GM12801 (cell line): Measurements from ENCODE around the gene ZNF385B.

Experiments
- CTCF ChIP-seq: IDR thresholded peaks from one replicate; pipeline ENCODE4 v1.5.1; 2011; ENCODE audit warnings: control low read depth; ENCODE audit not compliant: insufficient read length; ENCODE audit errors: extremely low read depth

The ZNF385B gene

DNA sequence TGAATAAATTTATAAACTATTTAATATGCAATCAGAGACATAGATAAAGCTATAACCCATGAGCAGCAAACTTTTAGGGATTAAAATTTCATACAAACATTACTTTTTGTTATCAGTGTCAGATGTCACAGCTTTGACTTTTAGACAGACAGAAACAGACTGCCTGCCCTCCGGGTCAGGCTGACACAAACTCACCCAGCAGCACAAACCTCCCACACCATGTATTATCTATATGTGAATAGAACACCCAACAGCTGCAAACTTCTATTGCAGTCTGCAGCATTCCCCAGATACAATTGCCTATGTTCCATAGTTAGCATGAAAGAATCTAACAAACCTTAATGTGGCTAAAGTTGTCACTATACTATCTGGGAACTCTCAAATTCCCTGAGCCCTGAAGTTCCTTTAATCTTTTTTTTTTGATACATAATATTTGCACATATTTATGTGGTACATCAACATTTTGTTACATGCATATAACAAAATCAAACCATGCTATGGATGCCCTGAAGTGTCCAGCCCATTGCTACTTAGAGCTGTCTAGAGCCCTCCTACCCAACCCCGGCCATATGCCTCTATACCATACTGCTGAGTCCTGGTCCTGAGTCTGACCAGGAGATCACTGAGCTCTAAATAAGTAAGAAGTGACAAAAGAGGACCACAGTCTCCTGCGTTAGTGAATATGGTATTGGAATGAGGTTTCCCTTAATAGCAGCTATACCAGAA, 214.4 kb downstream of the ZNF385B start:
- TF ChIP-seq CTCF, result no peak

DNA sequence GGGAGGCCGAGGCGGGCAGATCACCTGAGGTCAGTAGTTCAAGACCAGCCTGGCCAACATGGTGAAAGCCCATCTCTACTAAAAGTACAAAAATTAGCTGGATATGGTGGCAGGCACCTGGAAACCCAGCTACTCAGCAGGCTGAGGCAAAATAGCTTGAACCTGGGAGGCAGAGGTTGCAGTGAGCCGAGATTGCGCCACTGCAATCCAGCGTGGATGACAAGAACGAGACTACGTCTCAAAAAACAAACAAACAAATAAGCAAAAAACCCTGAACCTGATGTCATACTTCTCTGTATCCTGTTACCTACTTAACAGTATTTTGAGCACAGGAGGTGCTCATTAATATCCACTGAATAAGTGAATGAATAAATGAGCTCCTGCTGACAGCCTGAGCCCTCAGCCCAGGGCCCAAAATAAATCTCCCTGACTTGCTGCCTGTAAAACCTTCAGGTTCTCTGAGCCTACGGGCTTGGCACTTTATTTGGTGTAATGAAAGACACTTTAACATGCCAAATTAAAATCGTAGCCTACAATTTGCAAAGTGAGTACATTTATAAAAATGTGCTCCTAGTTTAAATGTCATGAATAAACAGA, 215.1 kb downstream of the ZNF385B start:
- no peak for TF ChIP-seq CTCF

DNA sequence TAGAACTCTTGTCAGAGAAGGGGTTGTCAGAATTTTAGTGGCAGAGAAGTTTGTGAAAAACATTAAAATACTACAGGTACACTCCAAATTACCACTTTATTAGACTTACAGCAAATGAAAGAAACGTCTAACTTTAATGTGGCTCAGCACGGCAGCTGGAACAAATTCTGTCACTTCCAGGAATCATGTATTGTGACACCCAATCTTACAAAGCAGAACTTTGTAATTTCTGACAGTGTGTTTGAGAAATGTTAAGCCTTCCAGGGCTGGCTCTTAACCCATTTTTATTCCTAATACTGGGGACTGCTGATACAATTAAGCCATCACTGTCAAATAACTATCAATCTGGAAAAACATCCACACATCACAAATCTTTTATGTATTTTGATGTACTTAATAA, 216.4 kb downstream of the ZNF385B start:
- TF ChIP-seq CTCF, result no peak

- TF ChIP-seq CTCF, result no peak
Observed at GRCh38 chr2:179642462-179642861, 218.9 kb downstream of the ZNF385B start.

- no peak for TF ChIP-seq CTCF
Observed at GRCh38 chr2:179636995-179637394, 224.4 kb downstream of the ZNF385B start.

GRCh38 chr2:179636100-179636980, 225.1 kb downstream of the ZNF385B start:
- TF ChIP-seq CTCF, result no peak

DNA sequence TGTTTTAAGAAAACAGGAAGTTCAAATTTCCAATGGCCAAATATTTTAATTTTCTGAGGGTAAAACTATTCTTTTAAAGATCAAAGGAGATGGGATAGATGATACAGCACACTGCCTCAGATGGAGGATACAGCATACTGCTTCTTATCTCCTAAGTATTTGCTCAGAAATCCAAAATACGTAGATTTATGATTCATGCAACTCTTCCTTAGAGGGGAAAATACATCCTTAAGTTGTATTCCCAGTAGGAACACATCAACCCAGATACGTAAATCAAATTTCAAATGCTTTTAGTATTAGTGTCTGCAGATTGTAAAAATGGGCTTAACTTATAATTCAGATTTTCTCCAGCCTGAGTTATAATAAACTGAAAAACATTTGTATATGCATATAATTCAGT, 235.2 kb downstream of the ZNF385B start:
- TF ChIP-seq CTCF, result no peak
